Stimulated activated CD4-positive, alpha-beta T cell treated with anti-CD3 and anti-CD28 coated beads, TNF-alpha, amount 100 ng/mL, for 24 hours (primary cell): ENCODE measurements around the gene IGF1R.

Source experiments
- DNase-seq, 3 experiments: peaks; one replicate each; pipeline ENCODE4 v3.0.0-alpha.2; 2020; ENCODE audit warnings: low read depth in 3 of 3

The IGF1R gene

DNA sequence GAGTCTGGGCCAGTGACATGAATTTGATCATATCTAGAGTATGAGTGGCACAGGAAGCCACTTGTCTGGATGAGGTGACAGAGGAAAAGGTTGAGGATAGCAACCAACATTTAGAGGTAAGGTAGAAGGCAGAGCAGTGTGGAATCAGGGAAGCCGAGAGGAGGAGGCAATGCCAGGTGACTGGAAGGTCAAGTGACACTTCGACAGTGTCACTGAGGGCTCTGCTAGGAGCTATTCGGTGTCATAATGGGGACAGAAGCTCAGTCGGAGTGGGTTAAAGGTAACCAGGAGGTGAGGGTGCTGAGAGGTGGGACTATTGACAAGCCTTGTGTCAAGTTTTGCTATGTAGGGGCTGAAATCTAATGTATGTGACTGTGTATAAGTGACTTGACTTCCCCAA is 56.7 kb downstream of the IGF1R start:
- DNase-seq = no peak

DNA sequence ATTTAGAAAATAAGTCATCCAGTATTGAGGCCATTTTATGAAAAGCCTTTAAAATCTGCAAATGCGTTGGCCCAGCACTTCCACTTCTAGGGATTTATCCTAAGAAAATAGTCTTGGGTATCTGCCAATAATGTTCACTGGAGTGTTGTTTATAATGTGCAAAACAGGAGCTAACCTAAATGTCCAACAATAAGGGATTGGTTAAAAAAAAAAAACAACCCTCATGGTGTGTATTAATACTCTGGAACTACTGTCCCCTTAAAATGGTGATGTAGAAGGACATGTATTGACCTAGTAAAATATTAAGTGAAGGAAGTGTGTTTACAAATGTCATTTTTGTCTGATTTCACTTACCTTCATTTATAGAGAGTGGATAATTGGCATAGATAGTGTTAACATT is 58.0 kb downstream of the IGF1R start:
- DNase-seq = no peak

- DNase-seq = no peak
Measured at GRCh38 chr15:98706986-98707385, 58.6 kb downstream of the IGF1R start.

DNA sequence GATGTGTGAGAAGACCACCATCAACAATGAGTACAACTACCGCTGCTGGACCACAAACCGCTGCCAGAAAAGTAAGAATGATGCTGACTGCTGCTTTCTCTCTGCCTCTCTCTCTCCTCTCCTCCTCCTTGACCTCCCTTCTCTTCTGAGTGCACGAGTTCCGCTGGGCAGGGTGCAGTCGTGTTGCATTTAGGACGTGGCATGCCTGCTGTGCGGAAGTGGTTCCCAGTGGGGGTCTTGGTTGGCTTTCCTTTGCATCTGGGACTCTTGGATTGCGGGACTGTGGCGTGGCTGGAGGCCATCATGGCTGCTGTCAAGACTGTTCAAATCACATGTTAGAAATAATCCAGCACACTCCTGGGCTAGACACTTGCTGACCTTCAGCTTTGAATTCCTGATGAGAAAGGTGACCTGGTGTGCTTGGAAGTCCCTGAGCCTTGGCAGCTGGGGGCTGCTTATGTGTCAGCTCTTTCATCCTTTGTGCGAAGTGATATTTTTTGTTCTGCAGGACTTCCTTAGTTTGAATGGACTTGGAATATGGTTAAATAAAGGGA is 59.8 kb downstream of the IGF1R start:
- no peak for DNase-seq

GRCh38 chr15:98711810-98712209 is 63.5 kb downstream of the IGF1R start:
- no peak for DNase-seq

GRCh38 chr15:98712845-98713584 is 64.7 kb downstream of the IGF1R start:
- no peak for DNase-seq

GRCh38 chr15:98713585-98714001 is 65.3 kb downstream of the IGF1R start:
- DNase-seq = no peak

GRCh38 chr15:98714922-98715321 is 66.6 kb downstream of the IGF1R start:
- DNase-seq = no peak

GRCh38 chr15:98715401-98715800 is 67.1 kb downstream of the IGF1R start:
- no peak for DNase-seq

- no peak for DNase-seq
Measured at GRCh38 chr15:98715890-98716443, 67.6 kb downstream of the IGF1R start.

DNA sequence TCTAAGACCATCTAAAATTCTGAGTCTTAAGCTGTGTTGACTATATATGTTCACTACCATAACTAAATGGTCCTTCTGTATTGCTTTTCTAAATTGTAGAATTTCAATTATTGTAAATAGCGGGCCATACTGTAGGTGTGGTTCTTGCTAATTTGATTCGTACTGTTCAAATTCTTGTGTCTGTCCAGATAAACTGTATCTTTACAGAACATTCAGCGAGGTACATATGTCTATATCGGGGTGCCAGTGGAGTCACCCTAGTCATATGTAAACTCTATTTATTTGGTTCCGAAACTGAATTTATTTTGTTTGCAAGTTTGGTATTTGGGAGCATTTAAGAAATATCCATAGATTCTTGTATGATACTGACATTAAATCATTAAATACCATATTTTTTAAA is 69.0 kb downstream of the IGF1R start:
- DNase-seq = no peak

DNA sequence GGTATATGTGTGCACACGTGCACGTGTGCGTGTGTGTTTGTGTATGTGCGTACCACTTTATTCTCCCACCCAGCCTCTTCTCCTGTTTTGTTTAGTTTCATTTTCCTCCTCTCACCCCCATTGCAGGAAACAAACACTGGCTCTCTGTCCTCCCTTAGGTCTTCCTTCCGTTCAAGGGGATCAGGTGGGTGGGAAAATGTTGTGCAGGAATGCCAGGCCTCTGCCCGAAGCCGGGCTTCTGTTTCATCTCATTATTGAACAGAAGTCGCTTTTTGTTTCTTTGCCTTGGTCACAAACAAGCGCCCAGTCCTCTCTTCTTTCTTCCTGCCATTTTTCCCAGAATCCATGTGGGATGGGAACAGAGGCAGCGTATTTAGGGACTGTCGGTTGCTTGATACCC is 69.6 kb downstream of the IGF1R start:
- no peak for DNase-seq

DNA sequence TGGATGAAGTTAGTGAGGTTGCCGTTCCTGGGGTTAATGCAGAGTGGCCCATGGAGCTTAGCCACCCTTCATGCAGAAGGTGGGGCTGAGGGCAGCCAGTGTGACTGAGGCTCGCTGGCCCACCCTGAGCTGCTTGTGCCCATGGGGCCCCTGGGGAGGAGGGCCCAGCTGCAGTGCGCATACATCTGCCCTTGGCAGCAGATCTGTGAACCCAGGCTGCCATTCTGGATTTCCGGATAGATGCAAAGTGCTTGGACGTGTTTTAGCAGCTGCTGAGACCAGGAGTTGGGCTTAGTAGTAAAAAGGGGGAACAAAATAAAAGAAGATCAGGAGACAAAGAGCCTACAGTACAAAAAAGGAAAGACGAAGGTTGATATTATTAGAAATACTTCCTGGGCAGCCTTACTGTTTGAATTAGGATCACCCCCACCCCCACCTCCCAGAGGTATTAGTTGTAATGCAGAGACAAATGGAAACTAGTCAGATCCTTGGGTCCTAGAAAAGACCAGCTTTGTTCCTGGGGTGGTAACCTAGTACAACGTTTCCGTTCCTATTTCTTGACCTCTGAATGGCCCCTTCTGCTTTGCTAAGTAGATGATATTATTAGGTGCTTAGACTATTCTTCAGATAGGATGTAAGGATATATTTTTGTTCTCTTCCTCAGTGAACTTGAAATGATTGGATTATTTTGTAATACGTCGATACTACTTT is 70.2 kb downstream of the IGF1R start:
- DNase-seq = no peak

GRCh38 chr15:98719137-98719740 is 70.9 kb downstream of the IGF1R start:
- DNase-seq = no peak

- no peak for DNase-seq
Measured at GRCh38 chr15:98720031-98720430, 71.7 kb downstream of the IGF1R start.

GRCh38 chr15:98720577-98721565 is 72.5 kb downstream of the IGF1R start:
- DNase-seq = no peak

- DNase-seq = no peak
Measured at GRCh38 chr15:98722209-98722608, 73.9 kb downstream of the IGF1R start.

GRCh38 chr15:98722645-98723044 is 74.3 kb downstream of the IGF1R start:
- DNase-seq = no peak

DNA sequence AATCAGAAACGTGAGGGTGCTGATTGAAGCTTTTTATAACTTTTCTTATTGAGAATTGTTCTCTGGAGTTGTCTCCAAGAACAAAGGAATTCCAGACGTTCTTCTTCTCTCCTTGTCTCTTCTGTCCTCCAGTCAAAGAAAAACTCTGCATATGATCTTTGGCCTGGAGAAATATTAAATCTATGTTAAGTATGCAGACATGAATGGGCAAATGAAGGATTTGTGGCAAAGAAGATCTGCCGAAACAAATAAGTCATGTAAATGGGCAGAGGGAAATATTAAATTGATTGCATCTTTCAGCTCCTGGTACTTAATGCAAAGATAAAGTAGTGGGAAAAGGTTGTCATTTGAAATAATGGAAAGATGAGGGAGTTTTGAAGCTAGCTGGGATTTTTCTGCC is 74.9 kb downstream of the IGF1R start:
- no peak for DNase-seq

GRCh38 chr15:98724048-98724447 is 75.7 kb downstream of the IGF1R start:
- DNase-seq = no peak

GRCh38 chr15:98724494-98724893 is 76.2 kb downstream of the IGF1R start:
- no peak for DNase-seq
